ENCODE data around the gene PUDP.

DNA sequence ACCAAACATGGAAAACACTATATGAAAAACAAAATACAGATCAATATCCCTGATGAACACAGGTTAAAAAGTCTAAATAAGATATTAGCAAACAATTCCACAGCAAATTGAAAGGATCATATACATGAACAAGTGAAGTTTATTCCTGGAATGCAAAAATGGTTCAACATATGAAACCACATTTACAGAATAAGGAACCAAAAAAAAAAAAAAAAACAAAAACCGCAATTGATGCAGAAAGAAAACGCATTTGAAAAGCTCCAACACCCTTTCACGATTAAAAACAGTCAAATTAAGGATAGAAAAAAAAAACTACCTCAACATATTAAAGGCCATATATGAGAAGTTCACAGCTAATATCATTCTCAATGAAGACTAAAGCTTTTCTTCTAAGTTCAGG lies 45.8 kb downstream of the PUDP start:
- TF ChIP-seq, protein P1, sequence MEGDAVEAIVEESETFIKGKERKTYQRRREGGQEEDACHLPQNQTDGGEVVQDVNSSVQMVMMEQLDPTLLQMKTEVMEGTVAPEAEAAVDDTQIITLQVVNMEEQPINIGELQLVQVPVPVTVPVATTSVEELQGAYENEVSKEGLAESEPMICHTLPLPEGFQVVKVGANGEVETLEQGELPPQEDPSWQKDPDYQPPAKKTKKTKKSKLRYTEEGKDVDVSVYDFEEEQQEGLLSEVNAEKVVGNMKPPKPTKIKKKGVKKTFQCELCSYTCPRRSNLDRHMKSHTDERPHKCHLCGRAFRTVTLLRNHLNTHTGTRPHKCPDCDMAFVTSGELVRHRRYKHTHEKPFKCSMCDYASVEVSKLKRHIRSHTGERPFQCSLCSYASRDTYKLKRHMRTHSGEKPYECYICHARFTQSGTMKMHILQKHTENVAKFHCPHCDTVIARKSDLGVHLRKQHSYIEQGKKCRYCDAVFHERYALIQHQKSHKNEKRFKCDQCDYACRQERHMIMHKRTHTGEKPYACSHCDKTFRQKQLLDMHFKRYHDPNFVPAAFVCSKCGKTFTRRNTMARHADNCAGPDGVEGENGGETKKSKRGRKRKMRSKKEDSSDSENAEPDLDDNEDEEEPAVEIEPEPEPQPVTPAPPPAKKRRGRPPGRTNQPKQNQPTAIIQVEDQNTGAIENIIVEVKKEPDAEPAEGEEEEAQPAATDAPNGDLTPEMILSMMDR (IDR thresholded peaks at IDR 0.05) = no peak
- TF ChIP-seq POLR2A (IDR thresholded peaks at IDR 0.05) = no peak
